HEK293 (cell line): Measurements from ENCODE around the gene SAMD11.

Source experiments
- CTCF ChIA-PET: fragments of 350-600 bp; formaldehyde crosslinking; extraction: SDS; loops from one replicate; lab custom pipeline; 2021; ENCODE audit warnings: antibody characterized with exemption; lab: Yijun Ruan, JAX
- POLR2A ChIA-PET: fragments of 300-600 bp; formaldehyde crosslinking; extraction: SDS; loops from one replicate; lab custom pipeline; 2020; ENCODE audit warnings: antibody characterized with exemption, inconsistent platforms; lab: Yijun Ruan, JAX
- H3K27ac ChIP-seq: fragments of 200-500 bp; sonication (Bioruptor generic); 2 replicates; pipeline ENCODE4 v1.5.1; 2014; ENCODE audit warnings: low read depth, low read length, control low read depth, inconsistent platforms; ENCODE audit errors: extremely low read depth
- H3K36me3 ChIP-seq, 2 experiments: fragments of 200-500 bp in 1 of 2; sonication (Bioruptor generic) in 1 of 2; 1 replicate in 1 of 2; 2 replicates in 1 of 2; pipeline ENCODE4 v1.5.1; 2014 to 2017; ENCODE audit warnings: inconsistent platforms in 2 of 2, low read length in 2 of 2; ENCODE audit not compliant: control insufficient read depth in 2 of 2, insufficient read depth in 1 of 2
- H3K4me1 ChIP-seq: fragments of 200-500 bp; sonication (Bioruptor generic); 2 replicates; pipeline ENCODE4 v1.5.1; 2014; ENCODE audit warnings: mild to moderate bottlenecking, low read length, inconsistent platforms; ENCODE audit not compliant: control insufficient read depth, insufficient read depth
- H3K4me3 ChIP-seq: 2 replicates; pipeline ENCODE4 v1.5.1; 2011; ENCODE audit warnings: low read depth, mild to moderate bottlenecking, control low read depth, low read length, moderate library complexity
- H3K9me3 ChIP-seq: fragments of 200-500 bp; sonication (Bioruptor generic); 2 replicates; pipeline ENCODE4 v1.5.1; 2014; ENCODE audit warnings: low read depth, low read length, inconsistent platforms; ENCODE audit not compliant: control insufficient read depth, insufficient read depth
- CTCF ChIP-seq: fragments of 450-650 bp; formaldehyde crosslinking; IDR thresholded peaks from 2 replicates; pipeline ENCODE4 v1.5.1; 2016; ENCODE audit warnings: missing biosample characterization, missing genetic modification characterization
- OSR2 ChIP-seq: fragments of 450-650 bp; formaldehyde crosslinking; IDR thresholded peaks from 2 replicates; pipeline ENCODE4 v1.5.1; 2016; ENCODE audit warnings: missing biosample characterization, missing genetic modification characterization
- PRDM1 ChIP-seq: fragments of 450-650 bp; formaldehyde crosslinking; IDR thresholded peaks from 2 replicates; pipeline ENCODE4; 2016; ENCODE audit warnings: missing biosample characterization, missing genetic modification characterization
- PRDM4 ChIP-seq: fragments of 450-650 bp; formaldehyde crosslinking; IDR thresholded peaks from 2 replicates; pipeline ENCODE4 v1.5.1; 2017; ENCODE audit warnings: missing biosample characterization, missing genetic modification characterization
- RBAK ChIP-seq: fragments of 450-650 bp; formaldehyde crosslinking; IDR thresholded peaks from 2 replicates; pipeline ENCODE4 v1.5.1; 2016; ENCODE audit warnings: missing biosample characterization, missing genetic modification characterization
- REPIN1 ChIP-seq: fragments of 450-650 bp; formaldehyde crosslinking; IDR thresholded peaks from 2 replicates; pipeline ENCODE4 v1.5.1; 2017; ENCODE audit warnings: missing biosample characterization, missing genetic modification characterization, low read depth
- SCRT1 ChIP-seq: fragments of 450-650 bp; formaldehyde crosslinking; IDR thresholded peaks from 2 replicates; pipeline ENCODE4 v1.5.1; 2016; ENCODE audit warnings: missing biosample characterization, missing genetic modification characterization, borderline replicate concordance
- SCRT2 ChIP-seq: fragments of 450-650 bp; formaldehyde crosslinking; IDR thresholded peaks from 2 replicates; pipeline ENCODE4 v1.5.1; 2016; ENCODE audit warnings: missing biosample characterization, missing genetic modification characterization
- SP2 ChIP-seq: fragments of 450-650 bp; formaldehyde crosslinking; IDR thresholded peaks from 2 replicates; pipeline ENCODE4 v1.5.1; 2016; ENCODE audit warnings: missing biosample characterization, missing genetic modification characterization
- TSHZ1 ChIP-seq: fragments of 450-650 bp; formaldehyde crosslinking; IDR thresholded peaks from 2 replicates; pipeline ENCODE4 v1.5.1; 2016; ENCODE audit warnings: missing biosample characterization, missing genetic modification characterization, borderline replicate concordance
- ZFP3 ChIP-seq: fragments of 450-650 bp; formaldehyde crosslinking; IDR thresholded peaks from 2 replicates; pipeline ENCODE4 v1.5.1; 2016; ENCODE audit warnings: low read depth, missing biosample characterization, missing genetic modification characterization
- ZNF112 ChIP-seq: fragments of 450-650 bp; formaldehyde crosslinking; IDR thresholded peaks from 2 replicates; pipeline ENCODE4 v1.5.0; 2017; ENCODE audit warnings: missing biosample characterization, missing genetic modification characterization
- ZNF133 ChIP-seq: fragments of 450-650 bp; formaldehyde crosslinking; IDR thresholded peaks from 2 replicates; pipeline ENCODE4 v1.5.1; 2016; ENCODE audit warnings: missing biosample characterization, missing genetic modification characterization
- ZNF18 ChIP-seq: fragments of 450-650 bp; formaldehyde crosslinking; IDR thresholded peaks from 2 replicates; pipeline ENCODE4 v1.5.1; 2016; ENCODE audit warnings: missing biosample characterization, missing genetic modification characterization
- ZNF202 ChIP-seq: fragments of 450-650 bp; formaldehyde crosslinking; IDR thresholded peaks from 2 replicates; pipeline ENCODE4 v1.5.1; 2016; ENCODE audit warnings: missing biosample characterization, missing genetic modification characterization, borderline replicate concordance
- ZNF214 ChIP-seq: fragments of 450-650 bp; formaldehyde crosslinking; IDR thresholded peaks from 2 replicates; pipeline ENCODE4 v1.5.1; 2017; ENCODE audit warnings: missing biosample characterization, mild to moderate bottlenecking, missing genetic modification characterization, borderline replicate concordance
- ZNF23 ChIP-seq: fragments of 450-650 bp; formaldehyde crosslinking; IDR thresholded peaks from 2 replicates; pipeline ENCODE4 v1.5.1; 2016; ENCODE audit warnings: missing biosample characterization, missing genetic modification characterization, borderline replicate concordance
- ZNF341 ChIP-seq: fragments of 450-650 bp; formaldehyde crosslinking; IDR thresholded peaks from 2 replicates; pipeline ENCODE4; 2016; ENCODE audit warnings: low read depth, missing biosample characterization, missing genetic modification characterization
- ZNF48 ChIP-seq: fragments of 450-650 bp; formaldehyde crosslinking; IDR thresholded peaks from 2 replicates; pipeline ENCODE4 v1.5.1; 2016; ENCODE audit warnings: missing biosample characterization, missing genetic modification characterization
- ZNF560 ChIP-seq: fragments of 450-650 bp; formaldehyde crosslinking; IDR thresholded peaks from 2 replicates; pipeline ENCODE4 v1.5.1; 2017; ENCODE audit warnings: missing biosample characterization, missing genetic modification characterization, borderline replicate concordance
- ZNF654 ChIP-seq: fragments of 450-650 bp; formaldehyde crosslinking; IDR thresholded peaks from 2 replicates; pipeline ENCODE4 v1.5.1; 2016; ENCODE audit warnings: low read depth, missing biosample characterization, missing genetic modification characterization
- ZNF670 ChIP-seq: fragments of 450-650 bp; formaldehyde crosslinking; IDR thresholded peaks from 2 replicates; pipeline ENCODE4 v1.5.1; 2016; ENCODE audit warnings: missing biosample characterization, missing genetic modification characterization, low read depth
- ZNF707 ChIP-seq: fragments of 450-650 bp; formaldehyde crosslinking; IDR thresholded peaks from 2 replicates; pipeline ENCODE4 v1.5.1; 2016; ENCODE audit warnings: missing biosample characterization, missing genetic modification characterization
- ZNF830 ChIP-seq: fragments of 450-650 bp; IDR thresholded peaks from 2 replicates; pipeline ENCODE4 v1.5.0; 2018; ENCODE audit warnings: missing biosample characterization, missing genetic modification characterization, low read depth, mild to moderate bottlenecking, moderate library complexity
- TF ChIP-seq, protein P1 (sequence below): fragments of 450-650 bp; formaldehyde crosslinking; IDR thresholded peaks from 2 replicates; pipeline ENCODE4 v1.5.1; 2017; ENCODE audit warnings: missing biosample characterization, missing genetic modification characterization

Gene SAMD11

DNA sequence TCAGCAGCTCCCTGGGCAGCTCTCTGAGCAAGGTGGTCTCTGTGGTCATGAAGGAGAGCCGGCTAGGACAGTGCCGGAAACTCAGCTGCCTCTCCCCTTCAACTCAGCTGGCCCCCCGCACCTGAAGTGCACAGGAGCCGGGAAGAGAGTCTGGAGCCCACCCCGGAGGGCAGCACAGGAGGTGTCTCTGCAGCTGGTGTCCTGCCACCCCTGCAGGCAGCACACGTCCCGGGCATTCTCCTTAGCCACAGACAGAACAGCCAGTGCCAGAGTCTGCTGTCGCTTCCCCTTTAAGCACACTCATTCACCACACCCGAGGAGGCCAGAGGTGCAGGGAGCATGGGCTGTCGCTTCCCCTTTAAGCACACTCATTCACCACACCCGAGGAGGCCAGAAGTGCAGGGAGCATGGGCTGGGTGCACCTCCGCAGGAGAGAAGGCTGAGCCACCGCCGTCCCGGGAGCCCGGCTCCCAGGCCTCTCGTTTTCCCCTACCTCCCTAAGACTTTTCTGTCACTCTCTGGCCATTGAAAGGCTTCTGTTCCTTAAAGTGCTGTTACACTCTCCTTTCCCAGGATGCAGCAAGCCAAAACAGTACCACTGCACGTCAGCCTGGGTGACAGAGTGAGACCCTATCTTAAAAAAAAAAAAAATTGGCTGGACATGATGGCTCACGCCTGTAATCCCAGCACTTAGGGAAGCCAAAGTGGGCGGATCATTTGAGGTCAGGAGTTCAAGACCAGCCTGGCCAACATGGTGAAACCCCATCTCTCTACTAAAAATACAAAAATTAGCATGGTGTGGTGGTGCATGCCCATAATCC lies 16.9 kb upstream of the SAMD11 start (continued):
- TF ChIP-seq ZFP3 (tag by site-specific recombination) (no peak), PRDM4 (tag by site-specific recombination) (no peak), ZNF23 (tag by site-specific recombination) (no peak), ZNF214 (tag by site-specific recombination) (no peak), ZNF112 (tag by site-specific recombination) (no peak), ZNF133 (tag by site-specific recombination) (no peak), ZNF560 (no peak), RBAK (tag by site-specific recombination) (no peak), ZNF707 (tag by site-specific recombination) (no peak), REPIN1 (no peak), ZNF202 (tag by site-specific recombination) (no peak), ZNF654 (tag by site-specific recombination) (no peak), ZNF670 (tag by site-specific recombination) (no peak), OSR2 (tag by site-specific recombination) (peak; percentile 69), SCRT1 (no peak), ZNF18 (tag by site-specific recombination) (0 out of 2 replicates have a peak, but pooled peaks have one; percentile 17)

DNA sequence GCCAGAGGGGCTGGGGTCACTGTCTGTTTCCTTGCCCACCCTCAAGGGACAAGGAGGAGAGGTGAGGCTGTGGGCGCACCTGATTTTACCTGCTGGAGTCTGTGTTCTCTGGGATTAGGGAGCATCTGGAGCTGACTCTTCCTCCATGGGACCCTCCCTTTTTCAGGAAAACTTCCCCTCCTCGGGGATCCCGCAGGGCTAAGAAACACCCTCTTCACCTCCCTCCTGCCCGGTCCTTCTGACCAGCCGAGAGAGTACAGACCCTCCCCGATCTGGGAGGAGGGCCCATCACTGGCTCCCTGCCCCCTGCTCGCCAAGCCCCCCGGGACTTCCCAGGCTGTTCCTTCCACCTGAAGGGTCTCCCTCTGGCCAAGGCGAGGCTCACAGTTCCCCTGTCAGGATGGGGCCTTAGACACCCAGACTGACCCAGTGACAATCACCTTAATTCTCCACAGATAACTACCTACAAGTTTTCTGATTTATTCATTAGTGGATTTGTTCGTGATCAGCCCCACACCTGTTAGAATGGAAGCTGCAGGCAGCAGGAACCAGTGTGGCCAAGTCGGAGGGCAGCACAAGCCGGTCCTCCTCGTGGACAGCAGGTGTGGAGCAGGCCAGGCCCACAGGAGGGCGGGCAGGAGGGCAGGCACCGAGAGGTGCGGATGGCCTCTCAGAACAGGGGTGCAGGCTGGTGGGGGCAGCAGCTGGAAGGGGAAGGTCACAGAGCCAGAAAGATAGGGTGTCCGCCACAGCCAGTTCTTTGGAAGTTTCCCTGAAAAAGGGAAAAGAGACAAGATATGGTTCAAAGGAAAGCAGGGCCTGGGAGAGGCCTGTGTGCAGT lies 15.9 kb upstream of the SAMD11 start:
- Histone ChIP-seq H3K4me3 (no peak overlapping the region), H3K36me3 (no peaks in the 10 kb centered on the region), H3K9me3 (no peaks in the 10 kb centered on the region), H3K27ac (no peak overlapping the region), H3K4me1 (peaks cover 19% of the 10 kb centered on the region)
- ChIA-PET POLR2A (interaction anchor here (3.6 kb wide), 1 partner anchor 34 kb away, joined by 47 read pairs; no protein-coding TSS in a partner anchor), CTCF (interaction anchor here (0.7 to 1.2 kb wide), 3 partner anchors 11 to 132 kb away, joined by 3 to 6 read pairs (median 3); no protein-coding TSS in a partner anchor)
- TF ChIP-seq ZNF830 (tag by site-specific recombination): no peak
- TF ChIP-seq CTCF: no peak
- no peak for TF ChIP-seq ZNF48 (tag by site-specific recombination)
- TF ChIP-seq SP2 (tag by site-specific recombination): no peak
- TF ChIP-seq, protein P1, sequence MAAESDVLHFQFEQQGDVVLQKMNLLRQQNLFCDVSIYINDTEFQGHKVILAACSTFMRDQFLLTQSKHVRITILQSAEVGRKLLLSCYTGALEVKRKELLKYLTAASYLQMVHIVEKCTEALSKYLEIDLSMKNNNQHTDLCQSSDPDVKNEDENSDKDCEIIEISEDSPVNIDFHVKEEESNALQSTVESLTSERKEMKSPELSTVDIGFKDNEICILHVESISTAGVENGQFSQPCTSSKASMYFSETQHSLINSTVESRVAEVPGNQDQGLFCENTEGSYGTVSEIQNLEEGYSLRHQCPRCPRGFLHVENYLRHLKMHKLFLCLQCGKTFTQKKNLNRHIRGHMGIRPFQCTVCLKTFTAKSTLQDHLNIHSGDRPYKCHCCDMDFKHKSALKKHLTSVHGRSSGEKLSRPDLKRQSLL (tag by site-specific recombination): no peak
- TF ChIP-seq TSHZ1 (tag by site-specific recombination): no peak
- TF ChIP-seq ZNF341 (tag by site-specific recombination): peak; percentile 70
- peak; percentile 54; the same call in 1 of the 2 replicates for TF ChIP-seq PRDM1 (tag by site-specific recombination)
- TF ChIP-seq SCRT2 (tag by site-specific recombination): peak; percentile 26; the same call in 1 of the 2 replicates
